HL-60/S4 (cell line): ENCODE results near the gene TFDP1.

Source experiments
- in situ Hi-C: fragments of 300-500 bp; cut with MboI; formaldehyde crosslinking; loops from 2 replicates; pipeline ENCODE4 v1.14.3; 2022; ENCODE audit warnings: low sequenced_read_pairs

TFDP1 gene

DNA sequence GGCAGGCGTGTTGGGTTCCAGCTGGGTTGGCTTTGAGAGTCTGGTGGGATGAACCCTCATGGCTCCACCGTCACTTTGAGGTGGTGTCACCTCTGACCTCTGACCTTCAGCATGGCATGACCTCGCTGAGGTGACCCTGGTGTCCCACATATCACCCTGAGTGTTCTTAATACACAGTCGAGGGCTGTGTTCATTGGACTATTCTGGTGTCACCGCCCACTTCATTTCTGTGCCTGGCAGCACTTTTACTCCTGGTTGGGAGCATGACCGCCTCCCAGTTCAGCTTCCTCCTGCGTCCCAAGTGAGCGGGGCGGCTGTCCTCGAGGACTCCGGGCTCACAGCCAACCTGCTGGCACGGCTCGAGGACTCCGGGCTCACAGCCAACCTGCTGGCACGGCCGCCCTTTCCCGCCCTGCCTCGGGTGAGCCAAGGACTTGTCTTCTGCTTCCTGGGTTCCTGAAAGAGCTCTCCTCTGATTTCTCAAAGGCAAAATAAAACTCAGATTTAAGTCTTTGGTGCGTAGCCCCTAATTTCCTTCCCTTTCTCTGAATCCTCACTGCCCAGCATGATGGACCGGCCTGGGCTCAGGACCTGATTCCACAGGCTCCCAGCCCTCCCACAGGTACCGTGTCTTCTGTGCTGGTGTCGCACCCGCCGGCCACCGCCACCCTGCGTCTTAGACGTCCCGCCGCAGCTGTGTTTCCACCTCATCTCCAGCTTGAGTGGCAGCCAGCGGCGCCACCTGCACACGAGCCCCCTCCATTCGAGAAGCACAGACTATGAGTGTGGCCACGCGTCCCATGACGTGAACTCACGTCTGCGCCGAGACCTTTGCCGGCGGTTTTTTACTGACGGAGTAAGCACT is 63.0 kb downstream of the TFDP1 start:
- in situ Hi-C loops: no loop called here

GRCh38 chr13:113648216-113648610 is 63.7 kb downstream of the TFDP1 start:
- in situ Hi-C loops: no loop called here

DNA sequence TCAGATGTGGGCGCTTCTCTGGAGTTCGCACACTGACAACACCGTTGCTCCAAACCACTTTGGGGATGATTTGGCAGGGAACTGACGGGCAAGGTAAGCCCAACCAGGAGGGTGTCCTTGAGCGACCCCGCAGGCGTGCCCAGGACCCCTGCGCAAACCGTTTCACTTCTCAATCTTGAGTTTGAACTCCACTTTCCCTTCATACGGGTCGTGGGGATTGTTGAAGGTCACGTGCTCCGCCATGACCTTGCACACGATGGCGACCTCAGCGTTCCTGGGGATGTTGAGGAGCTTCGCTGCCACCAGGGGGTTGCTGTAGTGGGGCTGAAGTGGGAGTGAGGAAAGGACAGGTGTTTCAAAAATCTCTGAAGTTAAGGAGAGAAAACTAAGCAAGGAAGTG is 64.7 kb downstream of the TFDP1 start:
- in situ Hi-C loops: no loop called here

DNA sequence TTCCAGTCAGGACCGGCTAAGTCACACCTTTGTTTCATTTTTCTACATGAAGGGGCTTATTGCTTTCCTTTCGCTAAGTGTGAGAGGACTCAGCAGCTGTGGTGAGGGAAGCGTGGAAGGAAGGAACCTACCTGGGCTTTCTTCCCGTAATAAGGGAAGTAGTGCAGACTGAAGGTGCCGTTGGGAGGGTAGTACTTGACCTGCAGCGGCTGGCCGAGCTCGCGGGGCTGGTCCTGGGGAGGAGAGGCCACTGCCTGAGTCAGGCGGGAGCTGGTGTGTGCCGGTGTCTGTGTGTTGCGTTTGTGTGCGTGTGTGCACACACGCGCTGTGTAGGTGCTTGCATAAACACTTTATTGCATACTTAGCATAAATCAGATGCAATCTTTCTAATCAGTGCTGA is 65.7 kb downstream of the TFDP1 start:
- in situ Hi-C loops: no loop called here

DNA sequence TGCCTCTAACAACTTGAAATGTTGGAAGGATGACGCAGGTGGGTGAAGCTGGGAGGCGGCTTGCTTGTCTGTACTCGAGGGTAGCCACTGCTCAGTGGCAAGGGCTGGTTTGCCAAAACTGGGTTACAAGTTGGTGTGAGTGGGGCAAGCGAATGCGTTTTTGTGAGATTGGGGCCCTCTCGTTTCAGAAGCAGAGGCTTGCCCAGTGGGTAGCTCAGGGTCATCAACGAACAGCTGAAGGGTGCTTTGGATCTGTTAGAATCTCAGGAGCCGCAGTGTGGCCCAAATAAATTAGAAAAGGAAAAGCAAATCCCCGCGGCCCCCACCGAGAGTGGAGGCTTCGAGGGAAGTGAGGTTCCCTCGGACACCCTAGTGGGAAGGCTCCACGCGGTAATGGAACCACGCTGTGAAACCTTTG is 66.2 kb downstream of the TFDP1 start:
- in situ Hi-C loops: no loop called here

- in situ Hi-C loops: no loop called here
Measured at GRCh38 chr13:113651511-113652403, 67.2 kb downstream of the TFDP1 start.

GRCh38 chr13:113652404-113653263 is 68.1 kb downstream of the TFDP1 start:
- in situ Hi-C loops: no loop called here

DNA sequence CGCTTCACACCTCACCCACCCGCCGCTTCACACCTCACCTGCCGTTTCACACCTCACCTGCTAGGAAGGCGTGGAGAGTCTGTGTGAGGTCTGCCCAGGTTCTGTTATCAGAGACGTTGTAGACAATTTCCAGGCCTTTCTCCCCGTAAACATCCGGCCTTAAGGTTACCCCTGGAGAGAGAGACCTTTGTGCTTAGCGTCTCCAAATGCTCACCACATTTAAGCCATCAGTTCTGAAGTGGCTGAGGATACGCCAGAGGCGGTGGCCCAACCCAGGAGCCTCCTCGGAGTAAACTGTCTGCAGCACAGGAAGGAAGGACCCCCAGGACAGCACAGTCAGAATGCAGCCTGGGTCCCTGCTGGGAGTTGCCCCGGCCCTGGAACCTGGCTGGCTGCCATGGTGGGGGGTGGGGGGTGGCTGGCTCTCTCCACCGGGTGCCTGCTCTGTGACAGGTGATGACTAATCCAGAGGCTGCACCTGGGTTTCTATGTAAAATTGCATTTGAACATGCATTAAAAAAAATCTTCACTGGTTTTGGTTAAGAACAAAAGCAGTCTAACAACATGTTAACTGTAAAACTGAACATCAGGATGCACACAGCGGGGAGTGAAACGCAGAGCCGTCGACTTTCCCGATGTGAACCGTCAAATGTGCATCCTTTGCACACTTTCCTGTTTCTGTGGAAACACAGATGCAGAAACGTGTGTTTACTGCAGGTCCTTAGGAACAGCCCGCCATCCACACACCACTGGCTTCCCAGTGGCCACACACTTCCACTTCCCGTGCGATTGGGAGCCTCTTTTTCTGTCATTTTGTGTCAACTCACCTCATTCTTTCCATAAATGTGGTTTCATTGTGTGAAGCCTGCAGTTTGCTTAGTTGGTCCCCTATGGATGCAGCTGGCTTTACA is 69.0 kb downstream of the TFDP1 start:
- in situ Hi-C loops: no loop called here

DNA sequence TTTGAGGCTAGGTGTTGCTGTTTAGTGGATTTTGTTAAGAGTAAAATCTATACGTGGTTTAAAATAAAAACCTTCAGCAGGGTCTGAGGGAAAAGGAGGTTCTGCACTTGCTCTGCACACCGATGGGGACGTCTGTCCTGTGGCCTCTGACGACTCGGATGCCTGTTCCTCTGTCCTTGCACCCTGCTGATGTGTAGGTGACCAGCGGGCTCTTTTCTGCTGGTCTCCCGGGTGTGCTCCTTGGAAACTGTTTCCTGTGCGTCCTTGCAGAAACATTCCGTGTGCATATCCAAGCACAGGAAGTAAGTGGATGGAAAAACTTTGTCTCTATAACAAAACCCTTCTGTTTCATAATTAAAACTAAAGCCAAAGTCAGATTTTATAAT is 69.6 kb downstream of the TFDP1 start:
- in situ Hi-C loops: no loop called here

DNA sequence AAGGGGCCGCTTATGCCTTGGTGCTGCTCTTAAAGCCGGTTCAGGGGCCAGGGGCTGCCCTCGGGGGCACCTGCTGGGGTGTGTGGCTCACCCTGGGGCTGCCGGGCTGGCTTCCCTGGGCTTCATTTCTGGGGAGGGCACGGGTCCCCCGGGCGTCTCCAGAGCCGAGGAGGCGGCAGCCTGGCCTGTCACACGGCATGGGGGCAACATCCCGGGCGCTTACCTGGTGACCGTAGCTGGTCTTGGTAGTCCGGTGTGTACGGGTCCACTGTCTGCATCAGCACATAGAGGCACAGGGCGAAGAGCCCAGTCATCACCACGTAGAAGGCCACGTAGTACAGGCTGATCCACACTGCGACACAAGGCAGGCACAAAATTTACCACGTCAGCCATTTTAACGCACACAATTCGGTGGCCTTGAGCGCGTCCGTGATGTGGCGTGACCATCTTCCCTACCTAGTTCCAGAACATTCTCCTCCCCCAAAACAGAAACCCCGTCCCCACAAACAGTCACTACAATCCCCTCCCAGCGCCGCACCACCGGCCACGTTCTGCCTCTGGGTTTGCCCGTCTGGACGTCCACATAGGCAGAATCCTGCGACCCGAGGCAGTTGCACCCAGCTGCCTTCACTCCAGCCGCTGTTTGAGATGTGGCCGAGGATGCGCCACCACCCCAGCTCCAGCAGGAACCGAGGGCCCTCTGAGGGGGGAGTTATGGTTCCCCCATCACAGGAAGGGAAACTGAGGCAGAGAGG is 70.2 kb downstream of the TFDP1 start:
- in situ Hi-C loops: no loop called here

GRCh38 chr13:113655346-113656002 is 70.9 kb downstream of the TFDP1 start:
- in situ Hi-C loops: no loop called here

DNA sequence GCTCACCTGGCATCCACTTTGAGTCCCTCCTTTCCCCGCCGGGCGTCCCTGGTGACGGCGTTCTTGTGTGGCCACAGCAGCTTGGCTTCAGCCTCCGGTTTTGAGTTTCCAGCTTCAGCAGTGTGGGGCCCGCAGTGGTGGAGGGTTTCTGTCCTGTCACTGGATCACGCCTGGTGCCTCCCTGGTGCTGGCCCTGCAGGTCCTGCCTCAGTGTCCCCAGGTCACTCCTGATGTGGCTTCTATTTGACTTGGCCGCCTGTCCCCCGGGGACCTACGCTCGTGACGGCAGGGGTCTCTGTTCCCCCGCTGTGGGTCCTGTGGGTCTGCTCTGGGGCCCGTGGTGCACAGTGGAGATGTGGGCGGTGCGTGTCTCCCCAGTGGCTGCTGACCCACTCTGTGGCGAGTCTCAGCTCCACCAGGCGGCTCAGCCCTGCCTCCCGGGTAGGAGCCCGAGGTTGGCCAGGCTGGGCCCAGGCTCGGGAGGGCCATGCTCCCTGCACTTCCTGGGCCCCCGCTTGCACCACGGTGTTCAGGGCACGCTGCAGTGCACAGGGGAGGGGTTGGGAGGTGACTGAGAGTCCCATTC is 71.5 kb downstream of the TFDP1 start:
- in situ Hi-C loops: no loop called here

- in situ Hi-C loops: no loop called here
Measured at GRCh38 chr13:113656831-113657671, 72.5 kb downstream of the TFDP1 start.

GRCh38 chr13:113657851-113658741 is 73.5 kb downstream of the TFDP1 start, which contains the start of gene ATP4B:
Gene ATP4B, minus strand, starts transcription at chr13:113658198. Its CDS starts 54 bp downstream, at chr13:113658144.
- in situ Hi-C loops: no loop called here

GRCh38 chr13:113658836-113659235 is 74.3 kb downstream of the TFDP1 start:
- in situ Hi-C loops: no loop called here

- in situ Hi-C loops: no loop called here
Measured at GRCh38 chr13:113659337-113659736, 74.8 kb downstream of the TFDP1 start.
